NAMALWA (cell line): ENCODE data around the gene E4F1.

Experiments
- DNase-seq: peaks from one replicate; pipeline ENCODE4 v3.0.0-alpha.2; 2015; ENCODE audit warnings: low spot score

The E4F1 gene

GRCh38 chr16:2223221-2223941, at the start of gene E4F1:
Gene E4F1 (plus strand): TSS chr16:2223591. CDS start chr16:2223614, 23 bp downstream.
- DNase-seq = peak; percentile 99

GRCh38 chr16:2173916-2174315, 49.5 kb upstream of the E4F1 start:
- DNase-seq = no peak

GRCh38 chr16:2174396-2175131, 48.8 kb upstream of the E4F1 start:
- DNase-seq = no peak

GRCh38 chr16:2175454-2175853, 47.9 kb upstream of the E4F1 start:
- DNase-seq = no peak

- no peak for DNase-seq
Observed at GRCh38 chr16:2176047-2176446, 47.3 kb upstream of the E4F1 start.

- no peak for DNase-seq
Observed at GRCh38 chr16:2177101-2177500, 46.3 kb upstream of the E4F1 start.

GRCh38 chr16:2177561-2177960, 45.8 kb upstream of the E4F1 start:
- no peak for DNase-seq

GRCh38 chr16:2178321-2179106, 44.9 kb upstream of the E4F1 start:
- DNase-seq = peak; percentile 43

- no peak for DNase-seq
Observed at GRCh38 chr16:2179107-2179501, 44.3 kb upstream of the E4F1 start.

- DNase-seq = no peak
Observed at GRCh38 chr16:2179576-2179975, 43.8 kb upstream of the E4F1 start.

- DNase-seq = no peak
Observed at GRCh38 chr16:2180461-2180860, 42.9 kb upstream of the E4F1 start.

GRCh38 chr16:2180962-2181923, 42.1 kb upstream of the E4F1 start:
- DNase-seq = no peak

GRCh38 chr16:2181952-2182351, 41.4 kb upstream of the E4F1 start:
- no peak for DNase-seq

GRCh38 chr16:2183671-2184070, 39.7 kb upstream of the E4F1 start:
- DNase-seq = no peak

GRCh38 chr16:2184346-2184745, 39.0 kb upstream of the E4F1 start:
- DNase-seq = no peak

- DNase-seq = no peak
Observed at GRCh38 chr16:2184962-2185361, 38.4 kb upstream of the E4F1 start.

- no peak for DNase-seq
Observed at GRCh38 chr16:2186064-2186463, 37.3 kb upstream of the E4F1 start.

GRCh38 chr16:2186505-2186904, 36.9 kb upstream of the E4F1 start:
- DNase-seq = no peak

- DNase-seq = no peak
Observed at GRCh38 chr16:2187212-2187611, 36.2 kb upstream of the E4F1 start.

GRCh38 chr16:2188395-2188794, 35.0 kb upstream of the E4F1 start:
- DNase-seq = no peak

GRCh38 chr16:2189252-2189893, 34.0 kb upstream of the E4F1 start:
- DNase-seq = no peak
